ENCODE results near the gene SAMD4A. TPM values are rescaled to one million over a fixed set of nuclear protein-coding genes. Genes with fewer than 3 reads are reported as not detected.

SAMD4A gene
- total RNA-seq, 4 donors from 2014 or later, result 17.0 to 39.6 (median 21.3) TPM

- TF ChIP-seq POLR2A (IDR thresholded peaks at IDR 0.05) (no peak), CTCF (IDR thresholded peaks at IDR 0.05) (peak in 3 of 6 experiments; percentile 37 to 49 (median 40))
- no peak overlapping the region for H3K4me3 ChIP-seq
- no peaks in the 10 kb centered on the region for H3K36me3 ChIP-seq
- no peak for DNase-seq
- H3K27ac ChIP-seq, result no peak overlapping the region
- H3K27me3 ChIP-seq, result no peaks in the 10 kb centered on the region
- peaks cover 0 to 14% (median 2%) of the 10 kb centered on the region in 4 donors for H3K4me1 ChIP-seq
- no peaks in the 10 kb centered on the region for H3K9me3 ChIP-seq
These were observed 5.4 kb downstream of the SAMD4A start for GRCh38 chr14:54572316-54572715.

- no peak for TF ChIP-seq CTCF (IDR thresholded peaks at IDR 0.05)
- no peak for TF ChIP-seq POLR2A (IDR thresholded peaks at IDR 0.05)
- no peaks in the 10 kb centered on the region for H3K9me3 ChIP-seq
- no peaks in the 10 kb centered on the region for H3K36me3 ChIP-seq
- H3K27me3 ChIP-seq, result no peaks in the 10 kb centered on the region
- H3K27ac ChIP-seq, result no peak overlapping the region
- DNase-seq, result no peak
- no peak overlapping the region for H3K4me3 ChIP-seq
- H3K4me1 ChIP-seq, result peaks cover 0 to 10% (median 0%) of the 10 kb centered on the region in 4 donors
These were observed 7.6 kb downstream of the SAMD4A start for GRCh38 chr14:54574528-54574927.

- Histone ChIP-seq H3K27ac (no peak overlapping the region), H3K4me3 (no peak overlapping the region), H3K9me3 (no peaks in the 10 kb centered on the region), H3K36me3 (no peaks in the 10 kb centered on the region), H3K4me1 (peaks cover 0 to 7% (median 0%) of the 10 kb centered on the region in 4 donors), H3K27me3 (no peaks in the 10 kb centered on the region)
- no peak for DNase-seq
- TF ChIP-seq CTCF (IDR thresholded peaks at IDR 0.05) (no peak), POLR2A (IDR thresholded peaks at IDR 0.05) (no peak)
These were observed 10.6 kb downstream of the SAMD4A start for GRCh38 chr14:54577494-54577893.

- Histone ChIP-seq H3K9me3 (no peaks in the 10 kb centered on the region), H3K4me1 (peaks cover 0 to 7% (median 0%) of the 10 kb centered on the region in 4 donors), H3K27ac (no peak overlapping the region), H3K36me3 (no peaks in the 10 kb centered on the region), H3K27me3 (no peaks in the 10 kb centered on the region), H3K4me3 (no peak overlapping the region)
- TF ChIP-seq POLR2A (IDR thresholded peaks at IDR 0.05) (no peak), CTCF (IDR thresholded peaks at IDR 0.05) (no peak)
- DNase-seq, result no peak
These were observed 11.0 kb downstream of the SAMD4A start for GRCh38 chr14:54577977-54578376.

GRCh38 chr14:54579621-54580020, 12.7 kb downstream of the SAMD4A start:
- TF ChIP-seq POLR2A (IDR thresholded peaks at IDR 0.05) (no peak), CTCF (IDR thresholded peaks at IDR 0.05) (no peak)
- Histone ChIP-seq H3K36me3 (no peaks in the 10 kb centered on the region), H3K9me3 (no peaks in the 10 kb centered on the region), H3K27me3 (no peaks in the 10 kb centered on the region), H3K4me1 (peaks cover 0 to 7% (median 0%) of the 10 kb centered on the region in 4 donors), H3K4me3 (no peak overlapping the region), H3K27ac (peak overlapping the region in 1 of 4 donors; percentile 34)
- no peak for DNase-seq

GRCh38 chr14:54580933-54581332, 14.0 kb downstream of the SAMD4A start:
- H3K4me3 ChIP-seq, result no peak overlapping the region
- no peaks in the 10 kb centered on the region for H3K36me3 ChIP-seq
- no peak for DNase-seq
- no peaks in the 10 kb centered on the region for H3K9me3 ChIP-seq
- TF ChIP-seq CTCF (IDR thresholded peaks at IDR 0.05) (no peak), POLR2A (IDR thresholded peaks at IDR 0.05) (no peak)
- H3K27me3 ChIP-seq, result no peaks in the 10 kb centered on the region
- peaks cover 0 to 7% (median 0%) of the 10 kb centered on the region in 4 donors for H3K4me1 ChIP-seq
- no peak overlapping the region for H3K27ac ChIP-seq
